IPS DF 4.7 (cell line): Measurements from ENCODE around the gene SLC25A26.
A peak's percentile ranks its signal among the peaks of the same experiment; 100 is the strongest.
"Not testable (repeated sequence)": the region's sequence is repeated elsewhere in the genome, so short reads cannot be mapped to it uniquely, and the experiment has no call there.

Source experiments
- DNase-seq: peaks from one replicate; pipeline ENCODE4 v3.0.0-alpha.2; 2013; ENCODE audit warnings: low spot score; ENCODE audit errors: extremely low read depth

Gene SLC25A26

GRCh38 chr3:66268864-66269263, 48.1 kb downstream of the SLC25A26 start:
- DNase-seq, result no peak

- no peak for DNase-seq
These were observed 48.6 kb downstream of the SLC25A26 start for GRCh38 chr3:66269411-66269810.

DNA sequence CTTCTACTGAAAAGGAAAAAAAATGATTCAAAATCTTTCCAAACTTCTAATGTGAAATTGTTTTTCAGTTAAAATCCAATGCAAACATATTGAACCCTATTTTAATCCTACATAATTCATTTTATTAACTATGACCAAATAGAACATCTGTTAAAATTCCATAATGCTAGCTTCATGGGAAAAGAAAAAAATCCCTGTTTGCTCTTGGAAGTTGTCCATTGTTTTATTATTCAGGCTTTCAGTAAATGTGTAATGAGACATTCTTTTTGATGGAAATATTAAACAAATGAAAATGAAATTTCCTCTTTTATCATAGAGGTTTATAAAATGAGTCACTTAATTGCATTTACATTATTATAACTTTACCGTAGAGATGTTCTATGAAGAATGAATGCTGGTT, 49.5 kb downstream of the SLC25A26 start:
- no peak for DNase-seq

DNA sequence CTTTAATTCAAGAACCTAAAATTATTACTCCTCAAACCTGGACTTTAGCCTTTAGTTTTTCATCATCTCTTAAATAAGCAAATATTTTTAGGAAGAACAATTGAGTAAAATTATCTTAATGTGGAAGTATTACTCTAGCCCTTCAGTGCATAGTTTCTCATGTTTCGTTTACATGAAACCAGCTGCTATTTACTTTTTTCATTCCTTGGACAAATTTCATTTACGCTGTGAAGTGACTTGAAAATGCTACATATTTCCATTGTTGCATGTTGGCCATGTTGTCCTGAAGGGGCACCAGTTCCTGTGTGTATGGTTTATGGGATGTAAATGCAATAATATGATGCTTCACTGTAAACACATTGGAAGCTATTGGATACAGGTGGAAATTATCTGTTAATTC, 49.9 kb downstream of the SLC25A26 start:
- DNase-seq, result no peak

- DNase-seq, result no peak
These were observed 50.4 kb downstream of the SLC25A26 start for GRCh38 chr3:66271231-66271630.

DNA sequence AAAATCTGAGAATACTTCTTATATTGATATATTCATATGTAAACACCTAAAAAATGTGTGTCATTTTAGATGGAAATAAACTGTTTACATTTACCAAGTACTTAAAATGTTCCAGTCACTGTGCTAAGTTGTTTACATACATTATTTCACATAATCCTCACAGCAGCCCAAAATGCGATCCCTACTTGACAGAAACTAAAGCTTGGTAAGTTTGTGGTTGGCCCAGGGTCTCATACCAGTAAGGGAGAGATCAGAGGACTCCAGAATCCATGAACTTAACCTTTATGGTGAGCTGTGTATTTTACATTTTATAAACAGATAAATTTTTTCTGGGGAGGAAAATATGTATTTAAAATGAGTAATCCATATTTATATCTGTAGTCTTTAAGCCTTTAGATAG, 51.2 kb downstream of the SLC25A26 start:
- no peak for DNase-seq

- not testable (repeated sequence) for DNase-seq
These were observed 54.0 kb downstream of the SLC25A26 start for GRCh38 chr3:66274837-66275236.

DNA sequence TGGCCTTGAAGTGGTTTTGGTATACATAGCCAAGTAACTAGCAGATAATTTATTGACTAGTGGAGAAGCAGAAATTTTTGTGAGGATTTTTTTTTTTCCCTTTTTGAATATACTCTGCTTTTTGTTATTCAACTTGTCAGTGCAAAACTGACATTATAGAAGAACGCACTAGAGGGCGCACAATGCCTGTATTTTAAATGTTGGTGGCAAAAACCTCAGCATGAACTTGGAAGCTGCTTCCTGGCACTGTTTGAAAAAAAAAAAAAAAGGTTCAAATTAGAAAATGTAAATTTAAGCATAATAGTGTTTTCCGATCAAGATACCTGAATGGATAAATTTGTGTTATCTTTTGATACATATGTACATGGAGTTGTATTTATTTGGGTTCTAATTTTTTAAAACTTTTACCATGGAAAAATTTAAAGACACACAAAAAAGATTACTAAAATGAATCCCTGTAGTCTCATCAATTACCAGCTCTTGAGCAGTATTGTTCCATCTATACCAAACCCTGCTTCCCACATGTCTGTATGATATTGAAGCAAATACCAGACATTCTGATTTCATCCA, 56.0 kb downstream of the SLC25A26 start:
- peak; percentile 33 for DNase-seq

GRCh38 chr3:66279168-66279567, 58.4 kb downstream of the SLC25A26 start:
- DNase-seq, result no peak

GRCh38 chr3:66280304-66280703, 59.5 kb downstream of the SLC25A26 start:
- DNase-seq, result no peak

DNA sequence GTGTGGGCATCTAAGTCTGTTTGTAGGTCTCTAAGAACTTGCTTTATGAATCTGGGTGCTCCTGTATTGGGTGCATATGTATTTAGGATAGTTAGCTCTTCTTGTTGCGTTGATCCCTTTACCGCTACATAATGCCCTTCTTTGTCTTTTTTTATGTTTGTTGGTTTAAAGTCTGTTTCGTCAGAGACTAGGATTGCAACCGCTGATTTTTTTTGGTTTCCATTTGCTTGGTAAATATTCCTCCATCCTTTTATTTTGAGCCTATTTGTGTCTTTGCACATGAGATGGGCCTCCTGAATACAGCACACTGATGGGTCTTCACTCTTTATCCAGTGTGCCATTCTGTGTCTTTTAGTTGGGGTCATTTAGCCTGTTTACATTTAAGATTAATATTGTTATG, 71.1 kb downstream of the SLC25A26 start:
- not testable (repeated sequence) for DNase-seq

GRCh38 chr3:66297260-66297873, 76.6 kb downstream of the SLC25A26 start:
- DNase-seq, result no peak

DNA sequence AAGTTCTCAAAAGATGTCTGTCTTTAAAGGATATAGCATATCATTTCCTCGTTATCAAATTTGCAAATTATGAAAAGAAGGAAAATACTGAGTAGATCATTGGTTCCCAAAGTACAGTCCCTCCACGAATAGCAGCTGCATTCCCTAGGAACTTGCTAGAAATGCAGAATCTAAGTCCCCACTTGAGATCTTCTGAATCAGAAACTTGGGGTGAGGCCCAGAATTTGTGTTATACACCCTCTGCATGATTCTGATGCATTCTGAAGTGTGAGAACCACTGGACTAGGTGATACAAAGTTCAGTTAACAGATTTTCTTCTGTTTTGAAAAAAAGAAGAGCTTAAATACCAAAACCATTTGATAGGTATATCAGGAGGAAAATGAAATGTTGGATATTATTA, 77.1 kb downstream of the SLC25A26 start:
- no peak for DNase-seq

DNA sequence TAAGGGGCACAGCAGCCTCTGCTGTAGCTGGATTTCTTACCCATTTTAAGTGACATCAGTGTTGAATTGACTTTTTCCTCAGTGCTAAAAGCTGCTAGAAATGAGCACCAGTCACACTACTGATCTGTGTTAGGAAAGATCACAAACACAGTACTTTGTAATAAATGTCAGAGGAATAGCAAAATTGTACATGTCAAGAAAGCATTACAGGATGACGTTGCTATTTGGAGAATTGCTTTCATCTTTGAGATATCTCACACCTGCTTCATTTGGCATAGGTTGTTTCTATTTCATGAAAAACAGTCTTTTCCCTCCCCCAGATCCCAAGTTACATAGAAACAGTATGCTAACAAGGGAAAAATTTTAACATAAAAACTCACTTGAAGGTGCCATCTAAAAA, 77.8 kb downstream of the SLC25A26 start:
- no peak for DNase-seq

DNA sequence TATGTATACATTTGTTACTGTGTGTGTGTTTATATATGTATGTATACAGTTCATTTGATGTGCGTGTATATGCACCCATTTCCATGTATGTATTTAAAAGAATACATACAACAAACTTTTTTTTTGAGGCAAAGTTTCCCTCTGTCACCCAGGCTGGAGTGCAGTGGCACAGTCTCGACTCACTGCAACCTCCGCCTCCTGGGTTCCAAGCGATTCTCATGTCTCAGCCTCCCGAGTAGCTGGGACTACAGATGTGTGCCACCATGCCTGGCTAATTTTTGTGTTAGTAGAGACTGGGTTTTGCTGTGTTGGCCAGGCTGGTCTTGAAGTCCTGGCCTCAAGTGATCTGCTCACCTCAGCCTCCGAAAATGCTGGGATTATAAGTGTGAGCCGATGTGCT, 78.3 kb downstream of the SLC25A26 start:
- not testable (repeated sequence) for DNase-seq

- no peak for DNase-seq
These were observed 79.1 kb downstream of the SLC25A26 start for GRCh38 chr3:66299891-66300290.

DNA sequence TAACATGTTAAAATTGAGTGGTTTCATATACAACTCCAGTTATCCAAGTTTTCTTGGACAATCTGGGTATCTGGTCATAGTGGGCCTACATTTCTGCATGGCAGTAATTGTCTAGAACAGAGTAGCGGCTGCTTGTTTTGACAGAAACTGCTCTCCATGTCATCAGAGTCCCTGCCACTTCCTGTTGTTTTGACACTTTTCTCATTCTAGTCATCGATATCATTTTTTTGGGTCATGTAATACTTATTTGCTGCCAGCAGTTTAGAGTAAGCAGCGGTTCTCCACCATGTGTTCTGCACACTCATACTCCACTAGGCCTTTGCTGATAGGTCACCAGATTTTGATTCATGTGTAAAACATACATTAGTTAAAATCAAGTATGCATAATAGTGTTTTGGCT, 81.5 kb downstream of the SLC25A26 start:
- DNase-seq, result no peak

GRCh38 chr3:66303491-66303901, 82.7 kb downstream of the SLC25A26 start:
- no peak for DNase-seq

DNA sequence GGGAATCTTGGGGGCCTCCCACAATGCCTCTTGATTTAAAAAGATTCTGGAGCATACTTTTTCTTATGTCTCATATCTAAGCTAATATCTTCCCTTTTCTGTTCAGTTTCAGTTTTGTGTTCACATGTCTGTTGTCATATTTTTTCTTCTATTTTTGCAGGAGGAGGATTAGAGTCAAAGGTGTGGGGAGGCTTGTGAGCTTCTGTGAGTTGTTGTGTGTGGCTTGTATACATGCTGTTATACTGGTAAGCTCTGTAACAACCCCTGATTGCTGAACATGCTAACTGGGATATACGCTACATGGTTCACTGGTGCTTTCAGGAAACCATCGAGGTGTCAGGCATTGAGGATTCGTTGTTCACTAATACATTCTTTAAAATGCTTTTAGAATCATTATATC, 83.5 kb downstream of the SLC25A26 start:
- DNase-seq, result no peak

GRCh38 chr3:66306086-66306485, 85.3 kb downstream of the SLC25A26 start:
- DNase-seq, result not testable (repeated sequence)

GRCh38 chr3:66306991-66307390, 86.2 kb downstream of the SLC25A26 start:
- not testable (repeated sequence) for DNase-seq

DNA sequence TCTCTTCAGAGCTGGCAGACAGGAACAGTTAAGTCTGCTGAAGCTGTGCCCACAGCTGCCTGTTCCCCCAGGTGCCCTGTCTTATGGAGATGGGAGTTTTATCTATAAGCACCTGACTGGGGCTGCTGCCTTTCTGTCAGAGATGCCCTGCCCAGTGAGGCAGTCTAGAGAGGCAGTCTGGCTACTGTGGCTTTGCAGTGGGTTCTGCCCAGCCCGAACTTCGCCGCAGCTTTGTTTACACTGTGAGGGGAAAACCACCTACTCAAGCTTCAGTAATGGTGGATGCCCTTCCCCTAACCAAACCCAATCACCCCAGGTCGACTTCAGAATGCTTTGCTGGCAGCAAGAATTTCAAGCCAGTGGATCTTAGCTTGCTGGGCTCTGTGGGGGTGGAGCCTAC, 91.2 kb downstream of the SLC25A26 start:
- DNase-seq, result no peak

- DNase-seq, result no peak
These were observed 93.7 kb downstream of the SLC25A26 start for GRCh38 chr3:66314455-66314854.
